HG03439 (cell line): ENCODE data around the gene THSD1.

Experiments used
- ATAC-seq: cut with Tn5 transposase; IDR thresholded peaks from one replicate; pipeline ENCODE4 v1.9.1; 2021; ENCODE audit warnings: mild to moderate bottlenecking, moderate library complexity; ENCODE audit not compliant: unreplicated experiment

THSD1 gene

DNA sequence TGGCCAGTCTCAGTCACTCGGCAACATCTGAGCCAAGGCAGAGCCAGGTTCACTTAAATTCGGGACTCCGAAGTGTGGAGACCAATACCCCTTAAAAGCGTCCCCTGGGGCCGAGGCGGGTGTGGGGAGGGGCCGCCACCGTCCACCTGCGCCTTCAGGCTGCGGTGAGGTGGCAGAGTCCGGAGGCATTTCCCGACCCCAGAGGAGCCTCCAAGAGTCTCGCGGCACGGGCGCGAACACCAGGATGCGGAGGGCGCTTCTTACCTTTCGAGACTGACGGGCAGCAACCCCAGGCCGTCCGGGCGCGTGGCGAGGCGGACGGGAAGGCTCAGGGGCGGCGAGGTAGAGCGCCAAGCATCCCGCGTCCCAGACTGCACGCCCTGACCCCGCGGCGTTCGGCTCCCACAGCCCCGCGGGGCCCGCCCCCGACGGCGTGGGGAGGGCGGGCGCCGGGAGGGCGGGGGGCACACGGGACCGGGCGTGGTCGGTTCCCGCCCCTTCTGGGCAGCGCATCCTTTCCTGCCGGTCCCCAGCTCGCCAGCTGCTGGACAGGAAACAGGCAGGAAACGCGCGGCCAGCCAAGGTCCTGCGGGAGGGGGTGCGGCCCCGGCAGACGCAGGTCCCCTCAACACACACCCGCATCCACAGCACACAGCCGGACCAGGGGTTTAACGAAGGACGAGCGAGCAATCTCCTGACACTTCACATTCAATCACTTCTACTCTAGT lies at the start of gene THSD1:
Gene THSD1 (minus strand): TSS at position 406 of the 728 bp plus-strand sequence. CDS start 3,572 bp downstream, outside the sequence.
- ATAC-seq, result no peak

DNA sequence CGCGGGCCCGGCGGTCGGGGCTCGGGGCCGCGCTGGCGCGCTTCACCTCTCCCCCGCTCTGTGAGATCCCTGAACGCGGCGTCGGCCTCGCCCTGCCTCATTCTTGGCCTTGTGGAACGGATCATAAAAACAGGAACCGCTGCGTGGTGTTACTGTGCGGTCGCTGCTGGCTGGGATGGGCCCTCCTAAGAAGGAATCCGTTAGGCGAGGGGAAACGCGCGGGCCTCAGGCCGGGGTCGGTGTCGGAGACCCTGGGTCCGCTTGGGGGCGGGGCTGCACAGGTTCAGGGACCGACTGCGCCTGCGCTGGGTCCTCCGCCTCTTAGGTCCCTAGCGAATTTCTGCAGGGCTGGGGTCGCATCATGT lies 49.7 kb upstream of the THSD1 start:
- ATAC-seq, result peak; percentile 33

GRCh38 chr13:52454820-52455676 lies 49.1 kb upstream of the THSD1 start, which contains the start of gene CKAP2:
Gene CKAP2, plus strand, starts transcription at chr13:52455478. Its CDS starts 79 bp downstream, at chr13:52455557.
- ATAC-seq, result peak; percentile 72

GRCh38 chr13:52454459-52454819 lies 48.5 kb upstream of the THSD1 start:
- peak; percentile 33 for ATAC-seq

DNA sequence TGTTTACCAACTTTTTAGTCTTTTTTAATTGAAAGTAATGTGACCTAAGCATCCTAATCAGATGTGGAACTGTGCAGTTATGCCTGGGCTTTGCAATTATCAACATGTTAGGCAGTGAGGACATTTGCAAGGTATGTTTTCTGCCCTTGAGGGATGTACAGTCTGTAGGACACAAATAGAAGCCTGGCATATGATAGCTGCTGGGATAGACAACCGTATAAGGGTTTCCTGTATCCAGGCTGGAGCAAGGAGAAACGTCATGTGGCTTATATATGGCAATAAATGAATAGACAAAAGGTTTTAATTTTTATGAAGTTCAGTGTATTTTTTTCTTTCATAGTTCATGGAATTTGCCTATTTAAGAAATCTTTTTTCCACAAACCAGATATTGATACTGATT lies 46.5 kb upstream of the THSD1 start:
- no peak for ATAC-seq

DNA sequence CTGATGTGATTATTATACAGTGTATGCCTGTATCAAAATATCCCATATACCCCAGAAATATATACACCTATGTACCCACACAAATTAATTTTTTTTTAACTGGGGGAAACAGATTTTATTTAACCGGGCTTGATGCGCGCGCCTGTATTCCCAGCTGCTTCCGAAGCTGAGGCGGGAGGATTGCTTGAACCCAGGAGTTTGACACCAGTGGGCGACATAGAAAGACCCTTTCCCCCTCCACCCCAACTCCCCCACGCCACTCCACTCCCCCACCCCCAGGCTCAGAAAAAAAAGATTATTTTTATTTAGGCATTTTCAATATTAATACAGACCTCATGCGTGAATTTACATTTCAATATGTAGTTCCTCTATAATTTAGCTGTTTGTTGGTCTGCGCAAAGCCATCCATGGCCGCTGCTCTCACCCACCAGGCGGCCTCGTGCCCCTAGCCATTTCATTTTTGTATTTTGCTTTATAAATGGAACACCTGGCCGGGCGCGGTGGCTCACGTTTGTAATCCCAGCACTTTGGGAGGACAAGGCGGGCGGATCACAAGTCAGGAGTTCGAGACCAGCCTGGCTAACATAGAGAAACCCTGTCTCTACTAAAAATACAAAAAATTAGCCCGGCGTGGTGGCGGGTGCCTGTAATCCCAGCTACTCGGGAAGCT lies 45.3 kb upstream of the THSD1 start:
- no peak for ATAC-seq

GRCh38 chr13:52450793-52451116 lies 44.8 kb upstream of the THSD1 start:
- ATAC-seq, result no peak

DNA sequence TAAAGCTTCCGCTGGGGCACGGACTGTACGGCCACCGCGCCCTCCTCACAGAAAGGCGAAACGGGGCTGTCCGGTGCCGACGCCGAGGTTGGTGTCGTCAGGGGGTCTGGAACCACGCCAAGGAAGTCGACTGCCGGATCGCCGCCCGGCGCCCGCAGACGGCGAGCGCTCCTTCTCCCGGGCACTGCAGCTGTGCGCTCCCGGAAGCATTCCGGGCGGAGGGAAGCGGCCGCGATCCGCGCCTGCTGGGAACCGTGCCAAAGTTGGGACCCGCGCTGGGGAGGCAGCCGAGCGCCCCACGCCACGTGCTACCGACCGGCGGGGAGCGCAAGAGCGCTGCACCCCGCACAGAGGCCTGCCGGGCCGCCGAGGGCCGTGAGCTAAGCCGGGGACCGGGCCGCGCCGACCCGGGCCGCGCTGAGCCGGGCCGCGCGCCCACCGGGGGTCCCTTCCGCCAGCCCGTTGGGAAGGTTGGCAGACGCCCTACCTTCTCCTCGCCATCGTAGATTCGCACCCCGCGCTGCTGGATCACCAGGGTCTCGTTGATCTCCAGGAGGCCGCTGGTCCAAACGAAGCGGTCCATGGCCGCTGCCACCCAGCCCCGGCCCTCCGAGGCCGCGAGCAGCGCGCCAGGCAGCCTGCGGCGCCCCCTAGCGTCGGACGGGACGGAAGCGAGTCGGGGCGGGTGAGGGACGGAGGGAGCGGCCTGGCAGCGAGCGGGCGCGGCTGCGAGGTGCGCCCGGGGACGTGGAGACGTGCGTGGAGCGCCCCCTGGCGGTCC lies 44.2 kb upstream of the THSD1 start, which contains the start of gene VPS36:
Gene VPS36 (minus strand): TSS at position 623 of the 781 bp plus-strand sequence. CDS start 40 bp downstream, at position 583.
- peak; percentile 72 for ATAC-seq

- ATAC-seq, result peak; percentile 0
Measured at GRCh38 chr13:52449331-52450011, 43.5 kb upstream of the THSD1 start.

DNA sequence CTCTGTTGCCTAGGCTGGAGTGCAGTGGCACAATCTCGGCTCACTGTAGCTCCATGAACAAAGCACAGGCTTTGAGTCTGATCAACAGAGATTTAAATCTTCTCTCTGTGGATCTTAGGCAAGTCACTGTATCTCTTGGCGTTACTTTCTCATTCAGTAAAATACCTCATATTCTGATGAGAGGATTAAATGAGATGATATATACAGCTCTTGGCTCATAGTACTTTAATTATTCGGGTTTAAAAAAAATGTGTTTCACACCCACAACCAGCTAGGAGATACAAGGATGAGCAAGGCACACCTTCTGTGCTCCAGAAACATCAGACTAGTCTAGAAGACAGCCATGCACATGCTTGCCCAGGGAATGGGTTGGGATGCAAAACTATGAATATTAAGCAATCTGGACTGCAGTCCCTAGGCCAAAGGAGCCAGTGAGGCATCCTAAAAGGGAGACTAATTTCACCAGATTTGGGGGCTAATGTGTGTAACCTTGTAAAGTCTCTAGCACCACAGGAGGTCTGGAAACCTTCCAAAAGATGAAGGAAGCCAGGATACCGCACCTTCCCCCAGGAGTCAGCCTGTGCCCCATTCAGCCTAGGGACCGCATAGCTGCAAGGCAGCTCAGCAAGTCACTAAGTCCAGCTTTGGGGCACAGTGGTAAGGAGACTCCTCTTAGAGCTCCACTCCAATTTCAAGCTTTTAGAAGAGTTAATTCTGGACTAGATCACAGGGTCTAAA lies 42.0 kb upstream of the THSD1 start:
- ATAC-seq, result no peak

- ATAC-seq, result no peak
Measured at GRCh38 chr13:52447354-52447753, 41.4 kb upstream of the THSD1 start.

DNA sequence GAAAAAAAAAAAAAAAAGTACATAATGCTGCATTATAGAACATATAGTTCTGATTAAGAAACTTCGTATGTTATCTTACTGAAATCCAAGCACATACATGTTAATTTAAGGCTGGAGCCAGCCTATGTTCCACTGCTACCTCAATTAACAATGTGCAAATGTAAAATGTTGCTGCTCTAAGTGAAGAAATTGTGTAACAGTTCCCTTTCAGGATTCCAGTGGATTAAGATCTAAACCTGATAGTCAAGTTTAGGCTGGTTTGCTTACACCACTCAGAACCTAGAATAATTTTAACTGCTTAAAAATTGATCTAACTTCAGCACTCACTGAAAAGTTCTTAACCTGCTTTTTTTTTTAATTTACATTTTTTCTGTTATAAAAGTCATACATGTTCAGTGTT lies 40.3 kb upstream of the THSD1 start:
- ATAC-seq, result no peak

GRCh38 chr13:52432456-52432855 lies 26.5 kb upstream of the THSD1 start:
- no peak for ATAC-seq

DNA sequence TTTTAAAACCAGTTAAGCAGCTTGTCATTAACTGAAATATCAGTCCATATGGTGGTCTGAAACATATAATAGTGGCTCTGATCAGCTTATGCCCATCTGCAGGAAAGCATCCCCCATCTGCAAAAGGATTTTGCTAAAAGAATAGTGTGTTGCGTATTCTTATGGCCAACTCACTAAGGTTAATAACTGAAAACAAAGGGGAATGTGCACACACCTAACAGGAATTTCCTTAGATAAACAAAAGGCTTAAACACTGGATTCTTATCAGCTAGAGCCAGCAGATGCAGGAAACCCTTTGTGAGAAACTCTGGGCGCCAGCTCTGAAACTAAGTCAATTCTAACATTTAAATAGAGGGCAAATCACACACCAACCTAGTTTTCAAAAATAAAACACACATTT lies 22.3 kb upstream of the THSD1 start:
- ATAC-seq, result no peak

- no peak for ATAC-seq
Measured at GRCh38 chr13:52421216-52421615, 15.2 kb upstream of the THSD1 start.

DNA sequence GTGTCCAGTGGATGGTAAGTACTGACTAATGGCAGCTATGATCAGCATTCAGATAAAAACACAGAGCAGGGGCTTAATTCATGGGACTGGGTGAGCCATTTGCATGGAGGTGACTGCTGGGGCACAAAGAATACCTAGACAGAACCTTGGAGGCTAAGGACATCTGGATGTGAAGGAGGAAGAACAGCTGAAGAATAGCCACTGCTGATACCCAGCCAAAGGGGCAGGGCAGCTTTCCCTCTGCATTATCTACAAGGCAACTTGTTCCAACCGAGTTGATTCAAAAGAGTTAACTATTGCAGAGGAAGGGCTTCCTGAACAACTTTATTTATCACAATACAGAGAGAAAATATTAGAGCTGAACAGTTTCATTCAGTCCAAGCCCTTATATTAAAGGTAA lies 13.1 kb upstream of the THSD1 start:
- no peak for ATAC-seq

- no peak for ATAC-seq
Measured at GRCh38 chr13:52414963-52415362, 9.0 kb upstream of the THSD1 start.

DNA sequence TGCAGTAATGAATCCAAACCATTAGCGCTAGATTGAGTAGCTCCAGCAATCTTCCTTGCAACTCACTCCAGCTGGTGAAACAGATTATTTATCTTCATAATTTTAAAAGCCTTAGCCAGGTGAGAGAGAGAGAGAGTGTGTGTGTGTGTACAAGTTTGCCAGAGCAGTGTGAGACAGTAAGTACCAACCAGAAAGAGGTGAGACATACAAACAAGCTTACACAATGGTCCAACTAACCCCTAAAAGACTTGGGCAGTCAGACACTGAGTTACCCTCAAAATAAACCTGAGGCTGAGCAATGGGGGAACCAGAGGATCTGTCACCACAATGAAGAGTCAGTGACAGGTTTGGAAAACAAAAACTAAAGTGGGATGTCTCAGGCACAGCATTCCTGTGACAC lies 8.1 kb upstream of the THSD1 start:
- ATAC-seq, result no peak

DNA sequence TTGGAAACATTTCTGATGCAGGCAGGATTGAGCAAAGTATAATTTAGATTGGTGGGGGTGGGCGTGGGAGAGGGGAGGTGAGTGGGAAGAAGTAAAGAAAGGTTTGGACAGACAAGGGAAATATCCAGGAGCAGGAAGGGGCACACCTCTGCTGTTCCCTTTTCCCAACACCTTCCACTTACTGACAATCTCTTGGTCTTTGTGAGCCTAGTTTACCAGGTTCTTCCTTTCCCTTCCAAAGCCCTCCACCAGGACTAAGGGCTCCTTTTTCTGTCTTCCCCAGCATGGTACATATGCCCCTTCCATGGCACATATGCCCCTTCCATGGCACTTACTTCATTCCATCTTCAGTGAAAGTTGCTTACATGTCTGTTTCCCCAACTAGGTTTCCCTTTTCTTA lies 6.2 kb upstream of the THSD1 start:
- no peak for ATAC-seq

DNA sequence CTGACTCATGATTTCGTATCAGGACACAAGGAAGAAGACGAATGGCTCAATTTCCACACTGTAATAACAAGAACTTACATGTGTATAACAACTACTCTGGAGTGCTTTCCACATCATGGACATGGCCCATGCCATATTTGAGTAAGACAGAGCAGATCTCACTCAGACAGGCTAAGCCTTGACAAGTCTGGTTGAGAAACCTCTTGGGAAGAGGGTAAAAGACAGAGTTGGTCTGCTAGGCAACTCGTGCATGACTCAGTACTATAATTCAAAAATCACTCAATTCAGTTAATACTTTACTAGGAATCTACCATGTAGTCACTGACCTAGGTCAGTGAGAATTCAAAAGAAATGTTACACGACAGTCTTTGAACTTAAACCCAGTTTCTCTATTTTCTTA lies 5.7 kb upstream of the THSD1 start:
- ATAC-seq, result peak; percentile 85
